PC-3 (cell line): ENCODE measurements around the gene SOWAHB. TPM values are rescaled to one million over a fixed set of nuclear protein-coding genes. Genes with fewer than 3 reads are reported as not detected.

Source experiments
- ATAC-seq: fragments of 200-7000 bp; cut with Tn5 transposase; 2 replicates; pipeline ENCODE4 v1.9.1; 2020; ENCODE audit warnings: mild to moderate bottlenecking, moderate library complexity
- BruUV-seq: library from RNA; stranded (reverse); fragments of 400-500 nt; replicated peaks from 2 replicates; lab custom pipeline; 2021; lab: Mats Ljungman, UMichigan
- CTCF ChIA-PET: fragments of 300-600 bp; sonication (Branson Sonifier 250); formaldehyde crosslinking; loops from one replicate; lab custom pipeline; 2022; ENCODE audit warnings: antibody characterized with exemption; lab: Charles Lee
- POLR2A ChIA-PET: fragments of 300-600 bp; sonication (Branson Sonifier 250); formaldehyde crosslinking; loops from one replicate; lab custom pipeline; 2022; ENCODE audit warnings: antibody characterized with exemption; ENCODE audit not compliant: unreplicated experiment; lab: Charles Lee
- DNase-seq: peaks from one replicate; pipeline ENCODE4 v3.0.0-alpha.2; 2015
- H2AFZ ChIP-seq: fragments of 300-600 bp; sonication (generic); 2 replicates; pipeline ENCODE4 v1.6.0; 2016; ENCODE audit warnings: antibody characterized with exemption, low read length
- H3F3A ChIP-seq: fragments of 300-600 bp; sonication (generic); one replicate; pipeline ENCODE4 v1.6.0; 2017; ENCODE audit warnings: antibody characterized with exemption, low read length, control low read depth, mild to moderate bottlenecking; ENCODE audit not compliant: unreplicated experiment
- H3K27ac ChIP-seq: fragments of 300-600 bp; sonication (generic); 2 replicates; pipeline ENCODE4 v1.5.1; 2016; ENCODE audit warnings: mild to moderate bottlenecking, low read length
- H3K27me3 ChIP-seq: fragments of 300-600 bp; sonication (generic); 2 replicates; pipeline ENCODE4 v1.6.1; 2016; ENCODE audit warnings: low read length, mixed read lengths
- H3K36me3 ChIP-seq: fragments of 300-600 bp; sonication (generic); 2 replicates; pipeline ENCODE4 v1.6.1; 2016; ENCODE audit warnings: low read depth, mixed run types, low read length, mixed read lengths
- H3K4me1 ChIP-seq: fragments of 300-600 bp; sonication (generic); 2 replicates; pipeline ENCODE4 v1.5.1; 2016; ENCODE audit warnings: low read length; ENCODE audit not compliant: insufficient read depth
- H3K4me2 ChIP-seq: fragments of 300-600 bp; sonication (generic); 2 replicates; pipeline ENCODE4 v1.6.0; 2016; ENCODE audit warnings: low read length
- H3K4me3 ChIP-seq: fragments of 300-600 bp; sonication (generic); 2 replicates; pipeline ENCODE4 v1.5.1; 2016; ENCODE audit warnings: mild to moderate bottlenecking, low read length, mixed read lengths
- H3K79me2 ChIP-seq: fragments of 300-600 bp; sonication (generic); 2 replicates; pipeline ENCODE4 v1.6.1; 2017; ENCODE audit warnings: low read length, mixed read lengths
- H3K9ac ChIP-seq: fragments of 300-600 bp; sonication (generic); 2 replicates; pipeline ENCODE4 v1.6.0; 2016; ENCODE audit warnings: mild to moderate bottlenecking, low read length
- H3K9me2 ChIP-seq: fragments of 300-600 bp; sonication (generic); replicated peaks from 2 replicates; pipeline ENCODE4 v1.6.1; 2016; ENCODE audit warnings: mixed run types, low read length, mixed read lengths
- H3K9me3 ChIP-seq: fragments of 300-600 bp; sonication (generic); 2 replicates; pipeline ENCODE4 v1.6.1; 2016; ENCODE audit warnings: low read length, mixed read lengths
- H4K20me1 ChIP-seq: fragments of 300-600 bp; sonication (generic); 2 replicates; pipeline ENCODE4 v1.6.1; 2016; ENCODE audit warnings: low read length, mixed read lengths
- EZH2 ChIP-seq: fragments of 300-600 bp; sonication (generic); IDR thresholded peaks from one replicate; pipeline ENCODE4 v1.6.1; 2017; ENCODE audit warnings: antibody characterized with exemption, mild to moderate bottlenecking, low read length; ENCODE audit not compliant: unreplicated experiment
- EZH2phosphoT487 ChIP-seq: fragments of 300-600 bp; sonication (generic); IDR thresholded peaks from 2 replicates; pipeline ENCODE4 v1.6.1; 2018; ENCODE audit warnings: mild to moderate bottlenecking, antibody characterized with exemption, low read length, borderline replicate concordance
- intact Hi-C: fragments of 100-400 bp; cut with micrococcal nuclease; formaldehyde crosslinking; loops from 2 replicates; pipeline ENCODE4 v1.9.0; 2023
- total RNA-seq: library from RNA; depleted of rRNA; stranded (reverse); fragments of >200 nt; gene quantifications from 2 replicates; pipeline ENCODE4 v1.2.3, GENCODE V29; 2014
- TF ChIP-seq, protein P1 (sequence below): fragments of 300-600 bp; sonication (generic); conservative IDR thresholded peaks from 2 replicates; pipeline ENCODE4 v1.5.1; 2017; ENCODE audit warnings: antibody characterized with exemption, low read depth, mild to moderate bottlenecking, low read length

Gene SOWAHB
- total RNA-seq, 1 experiment from 2014 or later, result 4.8 TPM

- H3K4me1 ChIP-seq, result peaks cover 12% of the 10 kb centered on the region
- H3K4me3 ChIP-seq, result peak overlapping the region; percentile 83
- H2AFZ ChIP-seq, result peak overlapping the region; percentile 81
- peak overlapping the region; percentile 90 for H3K4me2 ChIP-seq
- no peaks in the 10 kb centered on the region for H3K9me3 ChIP-seq
- H4K20me1 ChIP-seq, result no peaks in the 10 kb centered on the region
- H3K79me2 ChIP-seq, result no peaks in the 10 kb centered on the region
- no TSS peak for BruUV-seq
- H3K27me3 ChIP-seq, result no peaks in the 10 kb centered on the region
- H3K27ac ChIP-seq, result no peak overlapping the region
- ChIA-PET CTCF (no interaction called here), POLR2A (interaction anchor here (0.6 kb wide), 1 partner anchor 1176 kb away, joined by 4 read pairs; no protein-coding TSS in a partner anchor)
- no peaks in the 10 kb centered on the region for H3K36me3 ChIP-seq
- H3K9ac ChIP-seq, result no peak overlapping the region; the same call in 1 of the 2 replicates
- TF ChIP-seq EZH2phosphoT487 (no peak), EZH2 (no peak)
- TF ChIP-seq, protein P1, sequence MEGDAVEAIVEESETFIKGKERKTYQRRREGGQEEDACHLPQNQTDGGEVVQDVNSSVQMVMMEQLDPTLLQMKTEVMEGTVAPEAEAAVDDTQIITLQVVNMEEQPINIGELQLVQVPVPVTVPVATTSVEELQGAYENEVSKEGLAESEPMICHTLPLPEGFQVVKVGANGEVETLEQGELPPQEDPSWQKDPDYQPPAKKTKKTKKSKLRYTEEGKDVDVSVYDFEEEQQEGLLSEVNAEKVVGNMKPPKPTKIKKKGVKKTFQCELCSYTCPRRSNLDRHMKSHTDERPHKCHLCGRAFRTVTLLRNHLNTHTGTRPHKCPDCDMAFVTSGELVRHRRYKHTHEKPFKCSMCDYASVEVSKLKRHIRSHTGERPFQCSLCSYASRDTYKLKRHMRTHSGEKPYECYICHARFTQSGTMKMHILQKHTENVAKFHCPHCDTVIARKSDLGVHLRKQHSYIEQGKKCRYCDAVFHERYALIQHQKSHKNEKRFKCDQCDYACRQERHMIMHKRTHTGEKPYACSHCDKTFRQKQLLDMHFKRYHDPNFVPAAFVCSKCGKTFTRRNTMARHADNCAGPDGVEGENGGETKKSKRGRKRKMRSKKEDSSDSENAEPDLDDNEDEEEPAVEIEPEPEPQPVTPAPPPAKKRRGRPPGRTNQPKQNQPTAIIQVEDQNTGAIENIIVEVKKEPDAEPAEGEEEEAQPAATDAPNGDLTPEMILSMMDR, result no peak
- no peaks in the 10 kb centered on the region for H3F3A ChIP-seq
- DNase-seq, result no peak
- no peaks in the 10 kb centered on the region for H3K9me2 ChIP-seq
- ATAC-seq, result no peak
- intact Hi-C loops, result loop anchor here (2.0 kb wide), 1 partner anchor 50 kb away; the partner anchor contains the start of gene SEPTIN11
Observed at GRCh38 chr4:76898949-76899645, 1.2 kb upstream of the SOWAHB start.

DNA sequence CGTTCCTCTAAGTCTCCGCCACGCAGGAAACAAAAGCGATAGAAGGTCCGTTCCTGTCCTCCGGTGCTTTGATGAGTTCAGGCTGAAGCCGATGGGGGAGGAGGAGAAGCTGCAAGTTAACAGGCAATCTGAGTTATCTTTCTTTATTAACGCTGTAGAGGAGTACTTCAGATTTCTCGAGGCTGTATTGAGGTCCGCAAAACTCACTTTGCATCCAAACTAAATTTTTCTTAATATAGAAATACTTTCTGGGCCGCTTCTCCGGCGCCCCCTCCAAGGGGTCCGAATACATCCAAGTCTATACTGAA lies 395 bp upstream of the SOWAHB start:
- Histone ChIP-seq H2AFZ (peak overlapping the region; percentile 81), H3K79me2 (no peaks in the 10 kb centered on the region), H3K9me3 (no peaks in the 10 kb centered on the region), H3K9me2 (no peaks in the 10 kb centered on the region), H3K36me3 (no peaks in the 10 kb centered on the region), H3K27me3 (no peaks in the 10 kb centered on the region), H3F3A (no peaks in the 10 kb centered on the region), H3K4me1 (peaks cover 15% of the 10 kb centered on the region), H3K4me2 (peak overlapping the region; percentile 90), H3K9ac (peak overlapping the region; percentile 63), H3K4me3 (peak overlapping the region; percentile 83), H4K20me1 (no peaks in the 10 kb centered on the region), H3K27ac (no peak overlapping the region)
- DNase-seq (no peak), ATAC-seq (no peak)
- intact Hi-C loops, result loop anchor here (2.0 kb wide), 1 partner anchor 50 kb away; the partner anchor contains the start of gene SEPTIN11
- POLR2A ChIA-PET, result no interaction called here
- CTCF ChIA-PET, result interaction anchor here (0.5 kb wide), 1 partner anchor 140 kb away, joined by 5 read pairs; no protein-coding TSS in a partner anchor
- TSS peak; percentile 73 for BruUV-seq
- no peak for TF ChIP-seq EZH2phosphoT487

- H3K4me2 ChIP-seq, result peak overlapping the region; percentile 90
- H3K9me2 ChIP-seq, result no peaks in the 10 kb centered on the region
- H3K4me3 ChIP-seq, result peak overlapping the region; percentile 83
- ChIA-PET POLR2A (interaction anchor here (0.5 kb wide), 1 partner anchor 59 kb away, joined by 5 read pairs; no protein-coding TSS in a partner anchor), CTCF (no interaction called here)
- no peaks in the 10 kb centered on the region for H3K27me3 ChIP-seq
- H3F3A ChIP-seq, result no peaks in the 10 kb centered on the region
- DNase-seq (peak; percentile 22), ATAC-seq (peak; percentile 48)
- peak overlapping the region; percentile 81; the same call in 1 of the 2 replicates for H2AFZ ChIP-seq
- peaks cover 28% of the 10 kb centered on the region for H3K4me1 ChIP-seq
- H3K9ac ChIP-seq, result peak overlapping the region; percentile 62; the same call in 1 of the 2 replicates
- TF ChIP-seq, protein P1, result no peak
- TF ChIP-seq EZH2phosphoT487, result no peak
- no peak for TF ChIP-seq EZH2
- no peaks in the 10 kb centered on the region for H4K20me1 ChIP-seq
- H3K9me3 ChIP-seq, result no peaks in the 10 kb centered on the region
- intact Hi-C loops, result no loop called here
- BruUV-seq, result no TSS peak
- no peaks in the 10 kb centered on the region for H3K36me3 ChIP-seq
- no peaks in the 10 kb centered on the region for H3K79me2 ChIP-seq
- H3K27ac ChIP-seq, result no peak overlapping the region
Observed at GRCh38 chr4:76896614-76897535, 1.1 kb downstream of the SOWAHB start.
